Left lung (tissue), 10 donors: Measurements from ENCODE around the gene RHOT2. TPM values are rescaled to one million over a fixed set of nuclear protein-coding genes. Genes with fewer than 3 reads are reported as not detected.

Experiments used
- ATAC-seq: fragments of 200-7000 bp; cut with Tn5 transposase; one replicate; pipeline ENCODE4 v1.9.1; 2020; ENCODE audit warnings: moderate library complexity
- DNase-seq, 4 donors: peaks; one replicate each; pipeline ENCODE4 v3.0.0-alpha.2; 2013 to 2020
- H3K27ac ChIP-seq, 2 donors: fragments of 200-600 bp; sonication (generic) in 1 of 2; one replicate each; pipeline versions ENCODE4 v1.5.0 to v1.8.0; 2020 to 2021
- H3K27me3 ChIP-seq, 2 donors: fragments of 200-600 bp; sonication (generic) in 1 of 2; one replicate each; pipeline versions ENCODE4 v1.5.0 to v1.8.0; 2020 to 2021
- H3K36me3 ChIP-seq, 2 donors: fragments of 200-600 bp; sonication (generic) in 1 of 2; one replicate each; pipeline versions ENCODE4 v1.5.0 to v1.8.0; 2020 to 2021
- H3K4me1 ChIP-seq, 2 donors: fragments of 200-600 bp; one replicate each; pipeline ENCODE4 v1.8.0; 2021
- H3K4me3 ChIP-seq, 2 donors: fragments of 200-600 bp; sonication (generic) in 1 of 2; one replicate each; pipeline versions ENCODE4 v1.5.0 to v1.8.0; 2020 to 2021; ENCODE audit warnings: mild to moderate bottlenecking in 1 of 2
- H3K9me3 ChIP-seq, 2 donors: fragments of 200-600 bp; sonication (generic) in 1 of 2; one replicate each; pipeline versions ENCODE4 v1.5.0 to v1.8.0; 2020 to 2021
- CTCF ChIP-seq, 2 donors: fragments of 200-600 bp; sonication (generic) in 1 of 2; IDR thresholded peaks; one replicate each; pipeline versions ENCODE4 v1.5.0 to v1.8.0; 2021; ENCODE audit warnings: antibody characterized with exemption in 2 of 2
- intact Hi-C, 2 donors: fragments of 100-400 bp; cut with DNase I; formaldehyde crosslinking; loops; one replicate each; pipeline versions ENCODE4 v1.11.2 to v1.14.2; 2022
- polyA plus RNA-seq, 6 donors: library from polyadenylated mRNA; unstranded; fragments of 120-200 nt; gene quantifications; one replicate each; pipeline ENCODE4 v1.2.1, GENCODE V29; 2013; ENCODE audit not compliant: insufficient read length in 6 of 6
- total RNA-seq, 2 donors: library from RNA; stranded (reverse); fragmentation: NEBNext Ultra II Directional; extraction: Animal tissue kit (Norgen Biotek cat#: 25700); gene quantifications; one replicate each; pipeline ENCODE4 v1.2.1, GENCODE V29; 2021
- donor health status: DM: no; HTN: yes; CAD: no.
- donor health status: DM: no; HTN: no; CAD: no.

RHOT2 gene
- total and polyA plus RNA-seq, 8 donors: 59.8 to 104 (median 76.3) TPM

GRCh38 chr16:629185-629832, 38.6 kb upstream of the RHOT2 start:
- no peaks in the 10 kb centered on the region for H3K9me3 ChIP-seq
- peaks cover 11 to 37% of the 10 kb centered on the region in 2 donors for H3K4me1 ChIP-seq
- DNase-seq (no peak), ATAC-seq (no peak)
- peak overlapping the region in 1 of 2 donors; percentile 58 for H3K27ac ChIP-seq
- intact Hi-C loops: no loop called here
- H3K4me3 ChIP-seq: no peak overlapping the region
- H3K36me3 ChIP-seq: peaks cover 0 to 67% of the 10 kb centered on the region in 2 donors
- TF ChIP-seq CTCF (IDR thresholded peaks at IDR 0.05): no peak
- peaks cover 0 to 6% of the 10 kb centered on the region in 2 donors for H3K27me3 ChIP-seq

GRCh38 chr16:629833-630248, 38.1 kb upstream of the RHOT2 start:
- intact Hi-C loops: no loop called here
- Histone ChIP-seq H3K9me3 (no peaks in the 10 kb centered on the region), H3K36me3 (peaks cover 0 to 68% of the 10 kb centered on the region in 2 donors), H3K4me3 (no peak overlapping the region), H3K27me3 (peaks cover 0 to 6% of the 10 kb centered on the region in 2 donors), H3K27ac (peak overlapping the region in 1 of 2 donors; percentile 58), H3K4me1 (peaks cover 11 to 42% of the 10 kb centered on the region in 2 donors)
- ATAC-seq (no peak), DNase-seq (no peak)
- TF ChIP-seq CTCF (IDR thresholded peaks at IDR 0.05): no peak

GRCh38 chr16:630249-630814, 37.6 kb upstream of the RHOT2 start:
- no peak overlapping the region for H3K4me3 ChIP-seq
- ATAC-seq (no peak), DNase-seq (no peak)
- H3K36me3 ChIP-seq: peaks cover 0 to 63% of the 10 kb centered on the region in 2 donors
- no peak for TF ChIP-seq CTCF (IDR thresholded peaks at IDR 0.05)
- intact Hi-C loops: no loop called here
- no peaks in the 10 kb centered on the region for H3K9me3 ChIP-seq
- H3K27me3 ChIP-seq: peaks cover 0 to 6% of the 10 kb centered on the region in 2 donors
- peak overlapping the region in 1 of 2 donors; percentile 58 for H3K27ac ChIP-seq
- peaks cover 13 to 47% of the 10 kb centered on the region in 2 donors for H3K4me1 ChIP-seq

GRCh38 chr16:630815-631405, 37.0 kb upstream of the RHOT2 start, which contains the start of gene WFIKKN1:
Gene WFIKKN1, plus strand, starts transcription at chr16:630985. Its CDS starts 269 bp downstream, at chr16:631254.
- peak; percentile 36 for ATAC-seq
- peaks cover 0 to 57% of the 10 kb centered on the region in 2 donors for H3K36me3 ChIP-seq
- H3K4me1 ChIP-seq: peaks cover 15 to 52% of the 10 kb centered on the region in 2 donors
- H3K4me3 ChIP-seq: no peak within 1 kb of the TSS
- peak within 1 kb of the TSS in 1 of 2 donors; percentile 58 for H3K27ac ChIP-seq
- TF ChIP-seq CTCF (IDR thresholded peaks at IDR 0.05): no peak
- no peaks in the 10 kb centered on the region for H3K9me3 ChIP-seq
- peaks cover 0 to 6% of the 10 kb centered on the region in 2 donors for H3K27me3 ChIP-seq
- intact Hi-C loops: no loop called here
- DNase-seq: peak in 2 of 4 donors; percentile 55 to 88

GRCh38 chr16:631808-632358, 36.0 kb upstream of the RHOT2 start:
- Histone ChIP-seq H3K27ac (no peak overlapping the region), H3K36me3 (peaks cover 0 to 47% of the 10 kb centered on the region in 2 donors), H3K27me3 (peaks cover 0 to 6% of the 10 kb centered on the region in 2 donors), H3K4me3 (no peak overlapping the region), H3K4me1 (peaks cover 15 to 52% of the 10 kb centered on the region in 2 donors), H3K9me3 (no peaks in the 10 kb centered on the region)
- ATAC-seq: no peak
- DNase-seq: no peak
- TF ChIP-seq CTCF (IDR thresholded peaks at IDR 0.05): no peak
- intact Hi-C loops: no loop called here
